GM18951 (cell line): Measurements from ENCODE around the gene ULK2.

Source experiments
- POLR2A ChIP-seq: IDR thresholded peaks from 4 replicates; pipeline ENCODE4 v1.6.1; 2011; ENCODE audit warnings: mild to moderate bottlenecking; ENCODE audit not compliant: insufficient read length, insufficient read depth; ENCODE audit errors: extremely low read depth
- in situ Hi-C: fragments of 300-500 bp; cut with MboI; formaldehyde crosslinking; loops from one replicate; pipeline ENCODE4 v1.12.0; 2022; ENCODE audit warnings: low sequenced_read_pairs, mixed read lengths, inconsistent platforms; ENCODE audit not compliant: unreplicated experiment

The ULK2 gene

GRCh38 chr17:19733953-19734526, 133.7 kb downstream of the ULK2 start:
- TF ChIP-seq POLR2A: no peak
- in situ Hi-C loops: no loop called here

DNA sequence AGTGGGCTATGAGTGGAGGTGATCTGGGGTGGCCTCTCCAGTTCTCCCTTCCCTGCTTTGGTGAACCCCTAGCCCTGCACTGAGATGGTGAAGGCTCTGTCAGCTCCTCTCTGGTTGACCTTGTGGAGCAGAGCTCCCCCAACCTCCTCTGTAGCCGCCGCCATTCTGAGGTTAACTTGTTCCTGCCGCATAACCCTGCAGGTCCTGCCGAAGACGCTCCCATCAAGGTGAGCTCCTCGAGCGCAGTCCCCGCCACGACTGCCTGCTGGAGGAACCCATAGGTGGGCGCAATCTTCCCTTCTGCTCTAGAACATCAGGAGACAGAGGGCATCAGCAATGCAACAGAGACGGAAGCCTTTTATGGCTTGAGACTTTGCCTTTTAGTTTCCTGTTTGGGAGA, 136.1 kb downstream of the ULK2 start:
- in situ Hi-C loops: no loop called here
- TF ChIP-seq POLR2A: no peak

DNA sequence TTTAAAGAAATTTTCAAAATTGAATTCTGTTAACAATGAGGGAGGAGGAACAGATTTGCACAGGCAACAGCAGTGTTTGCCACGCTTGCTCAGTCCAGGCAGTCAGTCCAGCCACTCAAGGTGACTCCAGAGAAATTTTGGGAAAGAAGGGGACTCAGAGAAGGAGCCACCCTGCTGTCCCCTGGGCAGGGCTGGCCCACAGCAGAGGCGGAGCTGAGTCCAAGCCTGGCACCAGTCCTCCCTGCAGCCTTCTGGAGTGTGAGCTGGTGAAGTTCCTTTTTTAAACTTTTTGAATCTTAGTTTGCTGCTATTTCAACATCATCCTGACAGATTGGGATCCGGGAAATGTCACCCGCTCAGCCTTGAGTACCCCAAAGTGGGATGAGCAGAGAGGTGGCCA, 136.9 kb downstream of the ULK2 start:
- in situ Hi-C loops: no loop called here
- TF ChIP-seq POLR2A: no peak

DNA sequence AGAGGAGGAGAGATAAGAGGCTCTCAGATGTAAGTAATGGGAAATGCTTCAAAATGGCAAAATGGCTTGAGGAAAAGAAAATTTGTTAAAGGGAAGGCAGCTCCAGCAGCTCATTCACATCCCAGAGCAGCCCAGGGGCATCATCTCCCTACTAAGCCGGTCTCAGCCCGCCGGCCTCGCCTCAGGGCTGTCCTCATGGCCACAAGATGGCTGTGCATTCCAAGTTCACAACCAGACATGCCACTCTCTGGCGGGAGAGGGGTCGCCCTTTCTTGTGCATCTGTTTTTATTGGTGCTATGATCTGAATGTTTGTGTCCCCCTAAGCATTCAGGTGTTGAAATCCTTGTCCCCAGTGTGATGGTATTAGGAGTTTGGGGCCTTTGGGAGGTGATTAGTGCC, 137.8 kb downstream of the ULK2 start:
- no peak for TF ChIP-seq POLR2A
- in situ Hi-C loops: no loop called here

GRCh38 chr17:19728084-19728495, 139.6 kb downstream of the ULK2 start:
- TF ChIP-seq POLR2A: no peak
- in situ Hi-C loops: no loop called here

DNA sequence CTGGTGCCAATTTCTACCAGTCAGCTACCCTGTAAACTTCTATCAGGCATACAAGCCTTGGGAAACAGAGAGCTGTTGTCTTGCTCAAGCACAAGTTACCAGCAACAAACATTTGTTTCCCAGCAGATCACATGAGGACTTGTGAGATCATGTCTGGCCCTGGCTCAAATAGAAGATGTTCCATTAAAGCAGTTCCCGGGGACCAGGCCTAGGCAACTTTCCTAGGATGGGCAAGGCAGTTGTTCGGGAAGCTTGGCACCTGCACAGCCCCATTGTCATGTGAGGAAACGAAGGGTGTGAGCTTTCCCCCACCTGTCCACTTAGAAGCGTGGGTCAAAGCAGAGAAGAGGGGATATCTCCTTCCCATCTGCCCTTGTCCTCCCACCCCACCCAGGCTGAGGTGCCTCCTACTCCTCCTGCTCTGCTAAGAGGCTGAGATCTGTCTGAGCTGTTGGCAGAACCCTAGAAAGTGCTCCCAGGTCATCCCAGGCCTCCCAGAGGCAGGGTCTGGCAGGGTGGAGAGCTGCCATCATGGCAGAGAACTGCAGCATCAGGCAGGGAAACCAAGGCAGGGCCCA, 140.1 kb downstream of the ULK2 start:
- in situ Hi-C loops: no loop called here
- no peak for TF ChIP-seq POLR2A

- in situ Hi-C loops: no loop called here
- no peak for TF ChIP-seq POLR2A
Observed at GRCh38 chr17:19726631-19727376, 140.9 kb downstream of the ULK2 start.

GRCh38 chr17:19725486-19725885, 142.2 kb downstream of the ULK2 start:
- in situ Hi-C loops: no loop called here
- TF ChIP-seq POLR2A: no peak

- in situ Hi-C loops: no loop called here
- TF ChIP-seq POLR2A: no peak
Observed at GRCh38 chr17:19724501-19725420, 143.0 kb downstream of the ULK2 start.

- TF ChIP-seq POLR2A: no peak
- in situ Hi-C loops: no loop called here
Observed at GRCh38 chr17:19723964-19724363, 143.8 kb downstream of the ULK2 start.
